ENCODE results near the gene PLCB1.

Gene PLCB1

GRCh38 chr20:8231038-8231437 is 99.0 kb downstream of the PLCB1 start:
- Histone ChIP-seq H2AFZ (ENCODE audit: low read length) (no peak overlapping the region), H3K9me3 (ENCODE audit: insufficient read depth, low read depth, low read length) (no peaks in the 10 kb centered on the region), H3K9ac (ENCODE audit: low read depth, low read length, poor library complexity, severe bottlenecking) (no peak overlapping the region), H3F3A (ENCODE audit: low read depth) (no peaks in the 10 kb centered on the region), H3K27me3 (ENCODE audit: insufficient read depth, low read length, poor library complexity, severe bottlenecking) (no peaks in the 10 kb centered on the region), H3K36me3 (ENCODE audit: insufficient read depth, low read length) (no peaks in the 10 kb centered on the region), H3K9me2 (replicated peaks; ENCODE audit: low read depth, low read length) (no peaks in the 10 kb centered on the region), H3K4me2 (ENCODE audit: low read depth, low read length, poor library complexity, severe bottlenecking) (no peak overlapping the region), H3K4me1 (ENCODE audit: insufficient read depth, low read length, poor library complexity, severe bottlenecking) (peaks cover 33% of the 10 kb centered on the region), H3K79me2 (ENCODE audit: insufficient read depth, low read length) (peaks cover 28% of the 10 kb centered on the region; the same call in 1 of the 2 replicates), H4K20me1 (ENCODE audit: insufficient read depth, low read length, poor library complexity, severe bottlenecking) (no peaks in the 10 kb centered on the region), H3K4me3 (ENCODE audit: low read length, poor library complexity, severe bottlenecking) (no peak overlapping the region)
- TF ChIP-seq EZH2phosphoT487 (IDR thresholded peaks at IDR 0.05; ENCODE audit: borderline replicate concordance) (no peak), CTCF (conservative IDR thresholded peaks at IDR 0.05; ENCODE audit: low read length) (no peak)

GRCh38 chr20:8232332-8232731 is 100.3 kb downstream of the PLCB1 start:
- no peaks in the 10 kb centered on the region for H3K27me3 ChIP-seq (ENCODE audit: insufficient read depth, low read length, poor library complexity, severe bottlenecking)
- H3K4me1 ChIP-seq (ENCODE audit: insufficient read depth, low read length, poor library complexity, severe bottlenecking): peaks cover 33% of the 10 kb centered on the region
- no peak overlapping the region for H3K4me2 ChIP-seq (ENCODE audit: low read depth, low read length, poor library complexity, severe bottlenecking)
- H4K20me1 ChIP-seq (ENCODE audit: insufficient read depth, low read length, poor library complexity, severe bottlenecking): no peaks in the 10 kb centered on the region
- H3K9me2 ChIP-seq (replicated peaks; ENCODE audit: low read depth, low read length): no peaks in the 10 kb centered on the region
- no peaks in the 10 kb centered on the region for H3F3A ChIP-seq (ENCODE audit: low read depth)
- H2AFZ ChIP-seq (ENCODE audit: low read length): no peak overlapping the region
- H3K9ac ChIP-seq (ENCODE audit: low read depth, low read length, poor library complexity, severe bottlenecking): no peak overlapping the region
- TF ChIP-seq CTCF (conservative IDR thresholded peaks at IDR 0.05; ENCODE audit: low read length) (no peak), EZH2phosphoT487 (IDR thresholded peaks at IDR 0.05; ENCODE audit: borderline replicate concordance) (no peak)
- H3K79me2 ChIP-seq (ENCODE audit: insufficient read depth, low read length): peaks cover 26% of the 10 kb centered on the region; the same call in 1 of the 2 replicates
- no peak overlapping the region for H3K4me3 ChIP-seq (ENCODE audit: low read length, poor library complexity, severe bottlenecking)
- H3K36me3 ChIP-seq (ENCODE audit: insufficient read depth, low read length): no peaks in the 10 kb centered on the region
- H3K9me3 ChIP-seq (ENCODE audit: insufficient read depth, low read depth, low read length): no peaks in the 10 kb centered on the region

- H3K9me3 ChIP-seq (ENCODE audit: insufficient read depth, low read depth, low read length): no peaks in the 10 kb centered on the region
- H3K79me2 ChIP-seq (ENCODE audit: insufficient read depth, low read length): peaks cover 21% of the 10 kb centered on the region; the same call in 1 of the 2 replicates
- peak overlapping the region; percentile 3 for H3K4me2 ChIP-seq (ENCODE audit: low read depth, low read length, poor library complexity, severe bottlenecking)
- H3K36me3 ChIP-seq (ENCODE audit: insufficient read depth, low read length): no peaks in the 10 kb centered on the region
- H3K27me3 ChIP-seq (ENCODE audit: insufficient read depth, low read length, poor library complexity, severe bottlenecking): no peaks in the 10 kb centered on the region
- H3F3A ChIP-seq (ENCODE audit: low read depth): no peaks in the 10 kb centered on the region
- peaks cover 41% of the 10 kb centered on the region for H3K4me1 ChIP-seq (ENCODE audit: insufficient read depth, low read length, poor library complexity, severe bottlenecking)
- H2AFZ ChIP-seq (ENCODE audit: low read length): no peak overlapping the region
- no peak overlapping the region for H3K9ac ChIP-seq (ENCODE audit: low read depth, low read length, poor library complexity, severe bottlenecking)
- no peak overlapping the region for H3K4me3 ChIP-seq (ENCODE audit: low read length, poor library complexity, severe bottlenecking)
- no peaks in the 10 kb centered on the region for H3K9me2 ChIP-seq (replicated peaks; ENCODE audit: low read depth, low read length)
- TF ChIP-seq CTCF (conservative IDR thresholded peaks at IDR 0.05; ENCODE audit: low read length) (no peak), EZH2phosphoT487 (IDR thresholded peaks at IDR 0.05; ENCODE audit: borderline replicate concordance) (no peak)
- no peaks in the 10 kb centered on the region for H4K20me1 ChIP-seq (ENCODE audit: insufficient read depth, low read length, poor library complexity, severe bottlenecking)
Measured at GRCh38 chr20:8234580-8234979, 102.5 kb downstream of the PLCB1 start.
